PC-9 (cell line): ENCODE data around the gene BRIP1. TPM values are rescaled to one million over a fixed set of nuclear protein-coding genes. Genes with fewer than 3 reads are reported as not detected.

Source experiments
- BruUV-seq: library from RNA; stranded (reverse); fragments of 400-500 nt; replicated peaks from 2 replicates; lab custom pipeline; 2021; lab: Mats Ljungman, UMichigan
- CTCF ChIA-PET: fragments of 300-600 bp; sonication (Branson Sonifier 250); formaldehyde crosslinking; loops from one replicate; lab custom pipeline; 2022; ENCODE audit warnings: antibody characterized with exemption; lab: Charles Lee
- POLR2A ChIA-PET: fragments of 300-600 bp; sonication (Branson Sonifier 250); formaldehyde crosslinking; loops from one replicate; lab custom pipeline; 2022; ENCODE audit warnings: antibody characterized with exemption; ENCODE audit not compliant: unreplicated experiment; lab: Charles Lee
- DNase-seq, 2 experiments: peaks; one replicate each; pipeline versions ENCODE4 v3.0.0 to v3.0.0-alpha.2; 2015 to 2022; ENCODE audit warnings: mixed read lengths in 1 of 2
- H2AFZ ChIP-seq: fragments of 200-600 bp; sonication (generic); 2 replicates; pipeline ENCODE4 v1.8.1; 2017; ENCODE audit warnings: antibody characterized with exemption
- H3F3A ChIP-seq: fragments of 200-600 bp; sonication (generic); 2 replicates; pipeline ENCODE4 v1.8.1; 2017; ENCODE audit warnings: antibody characterized with exemption, mild to moderate bottlenecking, low read depth; ENCODE audit not compliant: insufficient read depth
- H3K27ac ChIP-seq: fragments of 200-600 bp; sonication (generic); 2 replicates; pipeline ENCODE4 v1.6.1; 2016; ENCODE audit warnings: mixed run types
- H3K27me3 ChIP-seq: fragments of 200-600 bp; sonication (generic); 2 replicates; pipeline ENCODE4 v1.6.1; 2016; ENCODE audit warnings: low read depth, mixed run types; ENCODE audit not compliant: insufficient read depth
- H3K36me3 ChIP-seq: fragments of 200-600 bp; sonication (generic); 2 replicates; pipeline ENCODE4 v1.6.1; 2016; ENCODE audit warnings: low read depth, mixed run types
- H3K4me1 ChIP-seq: fragments of 200-600 bp; sonication (generic); replicated peaks from 2 replicates; pipeline ENCODE4 v1.6.1; 2016; ENCODE audit warnings: mixed run types; ENCODE audit not compliant: insufficient read depth
- H3K4me2 ChIP-seq: fragments of 200-600 bp; sonication (generic); 2 replicates; pipeline ENCODE4 v1.6.1; 2017; ENCODE audit warnings: mixed run types
- H3K4me3 ChIP-seq: fragments of 200-600 bp; sonication (generic); 2 replicates; pipeline ENCODE4 v1.6.1; 2016; ENCODE audit warnings: mixed run types
- H3K79me2 ChIP-seq: fragments of 200-600 bp; sonication (generic); 2 replicates; pipeline ENCODE4 v1.6.1; 2017; ENCODE audit warnings: low read depth, mixed run types
- H3K9me2 ChIP-seq: fragments of 200-600 bp; sonication (generic); 2 replicates; pipeline ENCODE4 v1.8.1; 2017; ENCODE audit warnings: mild to moderate bottlenecking; ENCODE audit not compliant: insufficient read depth
- H3K9me3 ChIP-seq: fragments of 200-600 bp; sonication (generic); 2 replicates; pipeline ENCODE4 v1.8.1; 2016; ENCODE audit warnings: low read depth; ENCODE audit not compliant: insufficient read depth
- H4K20me1 ChIP-seq: fragments of 200-600 bp; sonication (generic); 2 replicates; pipeline ENCODE4 v1.8.1; 2017; ENCODE audit not compliant: insufficient read depth
- EZH2 ChIP-seq: fragments of 200-600 bp; sonication (generic); IDR thresholded peaks from 2 replicates; pipeline ENCODE4 v1.8.0; 2017; ENCODE audit warnings: antibody characterized with exemption, low read depth
- intact Hi-C: fragments of 100-400 bp; cut with micrococcal nuclease; formaldehyde crosslinking; loops from one replicate; pipeline ENCODE4 v1.10.0; 2022; ENCODE audit not compliant: unreplicated experiment
- total RNA-seq: library from RNA; stranded (reverse); gene quantifications from 2 replicates; pipeline ENCODE4 v1.2.3, GENCODE V29; 2021
- TF ChIP-seq, protein P1 (sequence below): fragments of 200-600 bp; sonication (generic); conservative IDR thresholded peaks from 2 replicates; pipeline ENCODE4 v1.6.1; 2017; ENCODE audit warnings: mixed run types, antibody characterized with exemption, mild to moderate bottlenecking, moderate library complexity

BRIP1 gene
- total RNA-seq, 1 experiment from 2014 or later, result 16.0 TPM

DNA sequence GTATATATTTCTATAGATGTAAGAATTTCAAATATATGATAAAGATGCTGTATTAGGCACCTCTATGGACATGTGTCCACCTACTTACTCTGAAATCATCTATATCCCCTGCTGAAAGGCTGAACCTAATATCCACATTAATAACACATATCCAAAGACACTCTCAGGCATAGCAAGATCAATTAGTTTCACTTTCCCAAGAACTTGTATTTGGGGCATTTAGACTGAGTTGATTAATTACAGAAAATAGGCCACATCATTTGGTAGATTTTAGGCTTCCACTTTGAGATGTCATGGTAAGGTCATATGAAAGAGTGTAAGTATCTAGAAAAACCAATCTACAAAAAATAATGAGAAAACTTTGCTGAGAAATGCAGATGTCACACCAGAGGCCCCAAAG, 45.1 kb downstream of the BRIP1 start:
- H3K27ac ChIP-seq, result no peak overlapping the region
- TF ChIP-seq, protein P1, sequence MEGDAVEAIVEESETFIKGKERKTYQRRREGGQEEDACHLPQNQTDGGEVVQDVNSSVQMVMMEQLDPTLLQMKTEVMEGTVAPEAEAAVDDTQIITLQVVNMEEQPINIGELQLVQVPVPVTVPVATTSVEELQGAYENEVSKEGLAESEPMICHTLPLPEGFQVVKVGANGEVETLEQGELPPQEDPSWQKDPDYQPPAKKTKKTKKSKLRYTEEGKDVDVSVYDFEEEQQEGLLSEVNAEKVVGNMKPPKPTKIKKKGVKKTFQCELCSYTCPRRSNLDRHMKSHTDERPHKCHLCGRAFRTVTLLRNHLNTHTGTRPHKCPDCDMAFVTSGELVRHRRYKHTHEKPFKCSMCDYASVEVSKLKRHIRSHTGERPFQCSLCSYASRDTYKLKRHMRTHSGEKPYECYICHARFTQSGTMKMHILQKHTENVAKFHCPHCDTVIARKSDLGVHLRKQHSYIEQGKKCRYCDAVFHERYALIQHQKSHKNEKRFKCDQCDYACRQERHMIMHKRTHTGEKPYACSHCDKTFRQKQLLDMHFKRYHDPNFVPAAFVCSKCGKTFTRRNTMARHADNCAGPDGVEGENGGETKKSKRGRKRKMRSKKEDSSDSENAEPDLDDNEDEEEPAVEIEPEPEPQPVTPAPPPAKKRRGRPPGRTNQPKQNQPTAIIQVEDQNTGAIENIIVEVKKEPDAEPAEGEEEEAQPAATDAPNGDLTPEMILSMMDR, result no peak
- TF ChIP-seq EZH2, result no peak
- 0 out of 2 replicates have a peak, but pooled peaks cover 3% of the 10 kb centered on the region for H3F3A ChIP-seq
- H3K4me3 ChIP-seq, result no peak overlapping the region
- POLR2A ChIA-PET, result interaction anchor here (0.5 kb wide), 1 partner anchor 113 kb away, joined by 10 read pairs; no protein-coding TSS in a partner anchor
- no peaks in the 10 kb centered on the region for H3K27me3 ChIP-seq
- H2AFZ ChIP-seq, result no peak overlapping the region
- H3K9me2 ChIP-seq, result no peaks in the 10 kb centered on the region
- no peaks in the 10 kb centered on the region for H4K20me1 ChIP-seq
- H3K9me3 ChIP-seq, result no peaks in the 10 kb centered on the region
- CTCF ChIA-PET, result no interaction called here
- no TSS peak for BruUV-seq
- no peak overlapping the region for H3K4me2 ChIP-seq
- H3K4me1 ChIP-seq, result no peaks in the 10 kb centered on the region
- no peak for DNase-seq
- intact Hi-C loops, result no loop called here
- H3K79me2 ChIP-seq, result no peaks in the 10 kb centered on the region
- peaks cover 6% of the 10 kb centered on the region for H3K36me3 ChIP-seq

DNA sequence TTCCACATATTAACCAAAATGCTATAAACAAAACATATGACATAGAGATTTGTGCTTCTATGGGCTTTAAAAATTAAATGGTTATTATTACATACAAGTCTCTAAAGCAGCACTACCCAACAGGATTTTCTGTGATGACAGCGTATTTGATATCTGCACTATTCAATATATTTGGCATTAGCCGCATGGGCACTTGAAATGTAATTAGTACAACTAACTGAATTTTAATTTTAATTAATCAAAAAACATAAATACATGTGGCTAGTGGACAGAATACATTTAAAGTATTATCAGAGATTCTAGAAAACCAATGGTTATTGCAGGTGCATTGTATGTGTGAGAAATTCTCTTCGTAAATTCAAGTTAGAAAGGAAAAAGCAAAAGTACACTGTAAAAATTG, 45.9 kb downstream of the BRIP1 start:
- Histone ChIP-seq H3K4me3 (no peak overlapping the region), H3K9me2 (no peaks in the 10 kb centered on the region), H3K4me2 (no peak overlapping the region), H2AFZ (no peak overlapping the region), H3K27ac (no peak overlapping the region), H3K9me3 (no peaks in the 10 kb centered on the region), H3K4me1 (no peaks in the 10 kb centered on the region), H3K27me3 (no peaks in the 10 kb centered on the region), H4K20me1 (no peaks in the 10 kb centered on the region), H3F3A (0 out of 2 replicates have a peak, but pooled peaks cover 3% of the 10 kb centered on the region), H3K36me3 (peaks cover 6% of the 10 kb centered on the region), H3K79me2 (no peaks in the 10 kb centered on the region)
- intact Hi-C loops, result no loop called here
- POLR2A ChIA-PET, result no interaction called here
- no peak for TF ChIP-seq EZH2
- TF ChIP-seq, protein P1, result no peak
- CTCF ChIA-PET, result no interaction called here
- no peak for DNase-seq
- no TSS peak for BruUV-seq

DNA sequence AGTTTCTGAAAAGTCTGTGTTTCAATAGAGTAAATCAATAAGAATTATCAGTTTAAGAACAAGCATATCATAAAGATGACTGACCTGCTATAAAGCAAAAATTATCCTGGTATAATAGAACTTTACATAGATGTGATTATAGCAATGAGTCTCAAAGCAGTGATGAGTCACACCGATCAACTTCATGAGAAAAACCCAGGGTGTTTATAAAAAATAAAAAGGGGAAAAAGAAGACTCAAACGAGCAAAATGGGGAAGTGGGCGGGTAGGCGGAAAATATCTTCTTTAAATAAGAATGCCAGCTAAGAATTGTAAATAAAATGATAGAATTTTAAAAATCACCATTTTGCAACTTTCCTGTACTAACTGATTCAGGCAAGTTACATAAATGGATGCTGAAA, 46.8 kb downstream of the BRIP1 start:
- no TSS peak for BruUV-seq
- H3K27me3 ChIP-seq, result no peaks in the 10 kb centered on the region
- peaks cover under 1% of the 10 kb centered on the region; the same call in 1 of the 2 replicates for H3K36me3 ChIP-seq
- no peaks in the 10 kb centered on the region for H4K20me1 ChIP-seq
- intact Hi-C loops, result no loop called here
- H3K4me2 ChIP-seq, result no peak overlapping the region
- ChIA-PET CTCF (no interaction called here), POLR2A (no interaction called here)
- no peak overlapping the region for H3K4me3 ChIP-seq
- TF ChIP-seq EZH2, result no peak
- H3K9me2 ChIP-seq, result no peaks in the 10 kb centered on the region
- no peaks in the 10 kb centered on the region for H3K4me1 ChIP-seq
- no peaks in the 10 kb centered on the region for H3K79me2 ChIP-seq
- no peak overlapping the region for H3K27ac ChIP-seq
- no peaks in the 10 kb centered on the region for H3K9me3 ChIP-seq
- 0 out of 2 replicates have a peak, but pooled peaks cover 3% of the 10 kb centered on the region for H3F3A ChIP-seq
- DNase-seq, result no peak
- H2AFZ ChIP-seq, result no peak overlapping the region
